MM.1S (cell line): ENCODE measurements around the gene PPP6R1.

Experiments
- DNase-seq: peaks from one replicate; pipeline ENCODE4 v3.0.0-alpha.2; 2015
- H2AFZ ChIP-seq: fragments of 300-600 bp; sonication (generic); 2 replicates; pipeline ENCODE4 v1.6.0; 2016; ENCODE audit warnings: antibody characterized with exemption, low read length
- H3F3A ChIP-seq: fragments of 300-600 bp; sonication (generic); 2 replicates; pipeline ENCODE4 v1.6.1; 2016; ENCODE audit warnings: mild to moderate bottlenecking, antibody characterized with exemption, low read length, moderate library complexity, mixed read lengths; ENCODE audit not compliant: insufficient read depth
- H3K27ac ChIP-seq: fragments of 300-600 bp; sonication (generic); 2 replicates; pipeline ENCODE4 v1.5.1; 2016; ENCODE audit warnings: mild to moderate bottlenecking, low read length
- H3K27me3 ChIP-seq: fragments of 300-600 bp; sonication (generic); replicated peaks from 2 replicates; pipeline ENCODE4 v1.6.0; 2016; ENCODE audit warnings: low read length; ENCODE audit not compliant: insufficient read depth
- H3K36me3 ChIP-seq: fragments of 300-600 bp; sonication (generic); replicated peaks from 2 replicates; pipeline ENCODE4 v1.6.1; 2016; ENCODE audit warnings: mild to moderate bottlenecking, low read length, mixed read lengths; ENCODE audit not compliant: insufficient read depth
- H3K4me1 ChIP-seq: fragments of 300-600 bp; sonication (generic); 2 replicates; pipeline ENCODE4 v1.6.1; 2016; ENCODE audit warnings: low read length, mixed read lengths
- H3K4me2 ChIP-seq: fragments of 300-600 bp; sonication (generic); 2 replicates; pipeline ENCODE4 v1.6.0; 2016; ENCODE audit warnings: low read depth, low read length
- H3K4me3 ChIP-seq: fragments of 300-600 bp; sonication (generic); 2 replicates; pipeline ENCODE4 v1.5.1; 2016; ENCODE audit warnings: low read length, mixed read lengths
- H3K79me2 ChIP-seq: fragments of 300-600 bp; sonication (generic); 2 replicates; pipeline ENCODE4 v1.6.1; 2016; ENCODE audit warnings: mixed run types, low read length, mixed read lengths
- H3K9ac ChIP-seq: fragments of 300-600 bp; sonication (generic); 2 replicates; pipeline ENCODE4 v1.6.1; 2016; ENCODE audit warnings: low read length, mixed read lengths
- H3K9me2 ChIP-seq: fragments of 300-600 bp; sonication (generic); replicated peaks from 2 replicates; pipeline ENCODE4 v1.6.1; 2016; ENCODE audit warnings: mild to moderate bottlenecking, low read length, mixed read lengths; ENCODE audit not compliant: insufficient read depth
- H3K9me3 ChIP-seq: fragments of 300-600 bp; sonication (generic); replicated peaks from 2 replicates; pipeline ENCODE4 v1.6.1; 2016; ENCODE audit warnings: mild to moderate bottlenecking, low read length, mixed read lengths; ENCODE audit not compliant: insufficient read depth
- H4K20me1 ChIP-seq: fragments of 300-600 bp; sonication (generic); 2 replicates; pipeline ENCODE4 v1.6.1; 2016; ENCODE audit warnings: mild to moderate bottlenecking, low read length, moderate library complexity, mixed read lengths; ENCODE audit not compliant: insufficient read depth
- CTCF ChIP-seq: fragments of 300-600 bp; sonication (generic); IDR thresholded peaks from 2 replicates; pipeline ENCODE4 v1.5.1; 2016; ENCODE audit warnings: antibody characterized with exemption, low read length, mixed read lengths
- EZH2 ChIP-seq: fragments of 300-600 bp; sonication (generic); optimal IDR thresholded peaks from 2 replicates; pipeline ENCODE3; 2017; ENCODE audit warnings: low read depth, mild to moderate bottlenecking, antibody characterized with exemption, low read length, mixed read lengths
- EZH2phosphoT487 ChIP-seq: fragments of 300-600 bp; sonication (generic); IDR thresholded peaks from 2 replicates; pipeline ENCODE4 v1.6.1; 2018; ENCODE audit warnings: antibody characterized with exemption, low read length

Gene PPP6R1

GRCh38 chr19:55251341-55252081, 7.3 kb downstream of the PPP6R1 start:
- H3K4me1 ChIP-seq, result peaks cover 11% of the 10 kb centered on the region
- H3K9me2 ChIP-seq, result no peaks in the 10 kb centered on the region
- H4K20me1 ChIP-seq, result peaks cover 58% of the 10 kb centered on the region
- no peak overlapping the region for H3K27ac ChIP-seq
- 0 out of 2 replicates have a peak, but pooled peaks cover 3% of the 10 kb centered on the region for H3K36me3 ChIP-seq
- H3K79me2 ChIP-seq, result peaks cover 97% of the 10 kb centered on the region
- H3K4me3 ChIP-seq, result no peak overlapping the region
- no peaks in the 10 kb centered on the region for H3K9me3 ChIP-seq
- H3K4me2 ChIP-seq, result no peak overlapping the region
- peaks cover 33% of the 10 kb centered on the region for H3F3A ChIP-seq
- no peak overlapping the region for H2AFZ ChIP-seq
- TF ChIP-seq CTCF, result no peak
- TF ChIP-seq EZH2, result no peak
- TF ChIP-seq EZH2phosphoT487, result no peak
- DNase-seq, result no peak
- no peak overlapping the region for H3K9ac ChIP-seq
- H3K27me3 ChIP-seq, result no peaks in the 10 kb centered on the region

GRCh38 chr19:55250262-55251036, 8.4 kb downstream of the PPP6R1 start:
- Histone ChIP-seq H3K9me2 (no peaks in the 10 kb centered on the region), H4K20me1 (peaks cover 61% of the 10 kb centered on the region), H3K9ac (no peak overlapping the region), H3F3A (peaks cover 22% of the 10 kb centered on the region), H3K4me1 (peaks cover 9% of the 10 kb centered on the region), H3K9me3 (no peaks in the 10 kb centered on the region), H2AFZ (no peak overlapping the region), H3K4me2 (no peak overlapping the region), H3K79me2 (peaks cover 97% of the 10 kb centered on the region), H3K36me3 (0 out of 2 replicates have a peak, but pooled peaks cover 3% of the 10 kb centered on the region), H3K27ac (no peak overlapping the region), H3K4me3 (no peak overlapping the region), H3K27me3 (no peaks in the 10 kb centered on the region)
- no peak for DNase-seq
- TF ChIP-seq EZH2phosphoT487 (no peak), EZH2 (no peak)

GRCh38 chr19:55249841-55250240, 9.0 kb downstream of the PPP6R1 start:
- Histone ChIP-seq H3K79me2 (peaks cover 97% of the 10 kb centered on the region), H3K9me3 (no peaks in the 10 kb centered on the region), H4K20me1 (peaks cover 61% of the 10 kb centered on the region), H3K9ac (no peak overlapping the region), H3K27me3 (no peaks in the 10 kb centered on the region), H3K27ac (no peak overlapping the region), H3K4me1 (peaks cover 9% of the 10 kb centered on the region), H3K4me2 (no peak overlapping the region), H2AFZ (no peak overlapping the region), H3K9me2 (no peaks in the 10 kb centered on the region), H3K36me3 (0 out of 2 replicates have a peak, but pooled peaks cover 3% of the 10 kb centered on the region), H3K4me3 (no peak overlapping the region), H3F3A (peaks cover 16% of the 10 kb centered on the region)
- no peak for DNase-seq
- TF ChIP-seq CTCF (no peak), EZH2 (no peak), EZH2phosphoT487 (no peak)
